Kidney epithelial cell (primary cell): ENCODE measurements around the gene CLIP1. TPM values are rescaled to one million over a fixed set of nuclear protein-coding genes. Genes with fewer than 3 reads are reported as not detected.
"Not testable (repeated sequence)": the region's sequence is repeated elsewhere in the genome, so short reads cannot be mapped to it uniquely, and the experiment has no call there.

ENCODE experiments used
- DNase-seq: peaks from one replicate; pipeline ENCODE4 v3.0.0-alpha.2; 2010; ENCODE audit warnings: low read depth
- H3K27me3 ChIP-seq: 2 replicates; pipeline ENCODE4 v1.6.0; 2011; ENCODE audit warnings: low read length; ENCODE audit not compliant: control insufficient read depth, insufficient read depth
- H3K36me3 ChIP-seq: 2 replicates; pipeline ENCODE4 v1.5.1; 2011; ENCODE audit warnings: low read length; ENCODE audit not compliant: control insufficient read depth, insufficient read depth
- H3K4me3 ChIP-seq: 2 replicates; pipeline ENCODE4 v1.5.1; 2011; ENCODE audit warnings: low read depth, mild to moderate bottlenecking, control low read depth, low read length
- total RNA-seq: library from RNA; depleted of rRNA; stranded (reverse); fragments of >200 nt; gene quantifications from 2 replicates; pipeline ENCODE4 v1.2.3, GENCODE V29; 2015
- TF ChIP-seq, protein P1 (sequence below): IDR thresholded peaks from 2 replicates; pipeline ENCODE4 v1.5.1; 2011; ENCODE audit warnings: mild to moderate bottlenecking, moderate library complexity, low read length, control low read depth, inconsistent platforms; ENCODE audit not compliant: insufficient read depth, poor library complexity, severe bottlenecking

CLIP1 gene
- total RNA-seq, 1 donor from 2014 or later: 58.7 TPM

- Histone ChIP-seq H3K27me3 (no peaks in the 10 kb centered on the region), H3K36me3 (peaks cover 2% of the 10 kb centered on the region), H3K4me3 (no peak overlapping the region)
- TF ChIP-seq, protein P1, sequence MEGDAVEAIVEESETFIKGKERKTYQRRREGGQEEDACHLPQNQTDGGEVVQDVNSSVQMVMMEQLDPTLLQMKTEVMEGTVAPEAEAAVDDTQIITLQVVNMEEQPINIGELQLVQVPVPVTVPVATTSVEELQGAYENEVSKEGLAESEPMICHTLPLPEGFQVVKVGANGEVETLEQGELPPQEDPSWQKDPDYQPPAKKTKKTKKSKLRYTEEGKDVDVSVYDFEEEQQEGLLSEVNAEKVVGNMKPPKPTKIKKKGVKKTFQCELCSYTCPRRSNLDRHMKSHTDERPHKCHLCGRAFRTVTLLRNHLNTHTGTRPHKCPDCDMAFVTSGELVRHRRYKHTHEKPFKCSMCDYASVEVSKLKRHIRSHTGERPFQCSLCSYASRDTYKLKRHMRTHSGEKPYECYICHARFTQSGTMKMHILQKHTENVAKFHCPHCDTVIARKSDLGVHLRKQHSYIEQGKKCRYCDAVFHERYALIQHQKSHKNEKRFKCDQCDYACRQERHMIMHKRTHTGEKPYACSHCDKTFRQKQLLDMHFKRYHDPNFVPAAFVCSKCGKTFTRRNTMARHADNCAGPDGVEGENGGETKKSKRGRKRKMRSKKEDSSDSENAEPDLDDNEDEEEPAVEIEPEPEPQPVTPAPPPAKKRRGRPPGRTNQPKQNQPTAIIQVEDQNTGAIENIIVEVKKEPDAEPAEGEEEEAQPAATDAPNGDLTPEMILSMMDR: no peak
- no peak for DNase-seq
Measured at GRCh38 chr12:122374707-122375106, 47.8 kb downstream of the CLIP1 start.

DNA sequence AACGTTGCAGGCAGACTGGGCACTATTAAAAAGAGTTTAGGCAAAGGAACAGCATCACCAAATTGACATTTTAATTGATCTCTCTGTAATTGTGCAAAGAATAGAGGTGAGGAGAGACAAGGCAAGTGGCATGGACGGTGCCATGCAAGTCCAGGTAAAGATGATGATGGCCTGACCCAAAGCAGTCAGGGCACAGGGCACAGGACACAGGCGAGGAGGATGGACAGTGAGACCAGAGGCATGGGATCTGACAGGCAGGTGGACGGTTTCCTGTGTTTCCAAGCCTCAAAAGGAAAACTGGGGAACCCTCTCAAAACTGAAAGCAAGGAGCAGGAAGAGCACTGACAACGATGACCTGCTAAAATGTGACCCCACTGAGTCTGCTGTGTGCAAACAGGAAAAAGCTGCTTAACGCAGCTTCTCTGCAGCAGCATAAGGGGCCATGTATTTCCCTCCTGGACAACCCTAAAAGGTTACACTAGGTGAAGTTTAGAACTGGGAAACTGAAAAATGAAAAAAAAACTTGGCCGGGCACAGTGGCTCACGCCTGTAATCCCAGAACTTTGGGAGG is 50.9 kb downstream of the CLIP1 start:
- Histone ChIP-seq H3K36me3 (no peaks in the 10 kb centered on the region), H3K27me3 (no peaks in the 10 kb centered on the region), H3K4me3 (no peak overlapping the region)
- TF ChIP-seq, protein P1: no peak
- no peak for DNase-seq

- DNase-seq: no peak
- Histone ChIP-seq H3K27me3 (no peaks in the 10 kb centered on the region), H3K4me3 (no peak overlapping the region), H3K36me3 (no peaks in the 10 kb centered on the region)
- TF ChIP-seq, protein P1: no peak
Measured at GRCh38 chr12:122368361-122369073, 54.0 kb downstream of the CLIP1 start.

DNA sequence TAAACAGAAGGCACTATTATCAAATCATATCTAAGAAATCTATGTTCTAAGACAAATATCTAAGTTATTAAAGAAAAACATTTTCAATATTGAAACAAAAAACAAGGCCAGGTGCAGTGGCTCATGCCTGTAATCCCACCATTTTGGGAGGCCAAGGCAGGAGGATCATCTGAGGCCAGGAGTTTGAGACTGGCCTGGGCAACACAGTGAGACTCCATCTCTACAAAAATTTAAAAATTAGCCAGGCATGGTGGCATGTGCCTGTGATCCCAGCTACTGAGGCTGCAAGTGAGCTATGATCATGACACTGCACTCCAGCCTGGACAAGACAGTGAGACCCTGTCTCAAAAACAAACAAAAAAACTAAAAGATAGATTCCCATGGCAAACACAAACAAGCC is 54.8 kb downstream of the CLIP1 start:
- H3K27me3 ChIP-seq, DNase-seq, H3K4me3 ChIP-seq, H3K36me3 ChIP-seq: not testable (repeated sequence)

DNA sequence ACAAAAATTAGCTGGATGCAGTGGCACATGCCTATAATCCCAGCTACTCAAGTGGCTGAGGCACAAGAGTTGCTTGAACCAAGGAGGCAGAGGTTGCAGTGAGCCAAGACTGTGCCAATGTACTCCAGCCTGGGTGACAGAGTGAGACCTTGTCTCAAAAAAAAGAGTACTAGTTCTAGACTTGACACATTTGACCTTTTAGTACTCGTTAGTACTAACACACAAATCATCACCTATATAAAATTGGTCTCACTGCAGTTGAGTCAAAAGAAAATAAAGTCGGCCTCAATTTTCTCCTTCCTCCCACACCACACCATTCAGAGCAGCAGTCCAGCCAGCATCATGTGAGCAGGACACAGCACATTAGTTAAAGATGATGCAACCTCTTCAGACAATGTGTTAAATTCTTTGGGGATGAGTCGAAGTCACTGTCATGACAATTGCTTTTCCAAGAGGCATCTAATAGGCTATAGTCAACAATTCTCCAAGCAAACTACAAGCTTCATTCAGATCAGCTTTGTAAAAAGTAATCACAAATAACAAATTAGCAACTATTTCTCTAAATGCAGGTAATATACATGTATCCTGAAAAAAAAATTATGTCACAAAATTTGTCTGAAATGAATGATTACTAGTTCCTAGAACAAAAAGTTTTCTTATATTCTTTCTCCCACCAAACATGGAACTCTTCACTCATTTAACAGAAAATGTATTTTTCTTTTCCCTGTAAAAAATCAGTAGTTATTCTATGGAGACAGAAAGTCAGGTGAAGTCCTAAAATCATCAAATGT is 55.6 kb downstream of the CLIP1 start:
- Histone ChIP-seq H3K4me3 (no peak overlapping the region), H3K36me3 (no peaks in the 10 kb centered on the region), H3K27me3 (no peaks in the 10 kb centered on the region)
- peak; percentile 91 for DNase-seq
- TF ChIP-seq, protein P1: no peak

GRCh38 chr12:122365226-122365625 is 57.2 kb downstream of the CLIP1 start:
- not testable (repeated sequence) for H3K27me3 ChIP-seq, DNase-seq, H3K36me3 ChIP-seq, H3K4me3 ChIP-seq
